ENCODE results near the gene PPP2R2C. TPM values are rescaled to one million over a fixed set of nuclear protein-coding genes. Genes with fewer than 3 reads are reported as not detected.
A peak's percentile ranks its signal among the peaks of the same experiment; 100 is the strongest.

The PPP2R2C gene
- total RNA-seq, 1 experiment from 2014 or later, result not detected

DNA sequence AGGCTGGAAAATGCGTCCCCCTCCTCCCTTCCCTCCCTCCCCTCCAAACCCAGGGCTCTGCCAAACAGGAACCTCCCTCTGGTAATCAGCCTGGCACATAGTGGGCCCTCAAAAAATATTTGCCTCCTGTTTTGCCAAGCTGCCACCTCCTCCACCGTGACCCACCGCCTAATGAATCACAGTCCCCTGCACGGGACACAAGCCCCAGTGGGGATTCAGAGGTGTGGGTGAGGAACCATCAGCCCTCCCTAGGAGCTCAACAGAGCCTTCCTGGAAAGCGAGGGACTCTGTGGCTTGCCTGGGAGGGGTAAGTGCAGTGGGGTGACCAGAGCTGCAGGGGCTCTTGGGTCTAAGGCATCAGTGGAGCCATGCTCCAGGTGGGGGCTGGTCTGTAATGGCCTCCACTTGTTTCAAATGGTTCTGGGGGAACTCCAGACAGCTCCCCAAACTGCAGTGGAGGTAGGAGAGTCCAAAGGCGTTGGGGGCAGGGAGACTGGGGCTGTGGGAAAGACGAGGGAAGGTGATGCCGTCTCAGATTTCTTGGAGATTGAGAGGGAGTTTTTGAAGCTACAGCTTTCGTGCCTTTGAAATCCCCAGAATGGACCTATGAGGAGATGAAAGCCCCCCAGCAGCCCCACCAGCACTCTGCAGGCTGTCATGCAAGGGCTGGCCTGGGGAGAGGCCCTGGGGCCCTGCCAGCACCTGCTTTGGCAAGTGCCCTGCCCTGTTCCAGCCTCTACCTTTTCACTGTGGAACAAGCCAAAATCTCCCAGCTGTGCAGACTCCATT, 1.0 kb upstream of the PPP2R2C start:
- ChIA-PET POLR2A (ENCODE audit: low non-redundant PET) (no interaction called here), CTCF (no interaction called here)
- Histone ChIP-seq H3K36me3 (ENCODE audit: insufficient read depth, low read length, poor library complexity, severe bottlenecking) (no peaks in the 10 kb centered on the region), H3K4me1 (ENCODE audit: insufficient read depth, low read length, poor library complexity, severe bottlenecking) (no peaks in the 10 kb centered on the region), H3K4me3 (ENCODE audit: low read depth, low read length, poor library complexity, severe bottlenecking) (no peak overlapping the region), H3K9me3 (ENCODE audit: low read depth, low read length, poor library complexity, severe bottlenecking) (no peaks in the 10 kb centered on the region), H3K27ac (ENCODE audit: low read depth, low read length, poor library complexity, severe bottlenecking) (no peak overlapping the region), H3K27me3 (replicated peaks; ENCODE audit: insufficient read depth, low read depth, low read length, poor library complexity) (peaks cover 60% of the 10 kb centered on the region)
- TF ChIP-seq, protein P1, sequence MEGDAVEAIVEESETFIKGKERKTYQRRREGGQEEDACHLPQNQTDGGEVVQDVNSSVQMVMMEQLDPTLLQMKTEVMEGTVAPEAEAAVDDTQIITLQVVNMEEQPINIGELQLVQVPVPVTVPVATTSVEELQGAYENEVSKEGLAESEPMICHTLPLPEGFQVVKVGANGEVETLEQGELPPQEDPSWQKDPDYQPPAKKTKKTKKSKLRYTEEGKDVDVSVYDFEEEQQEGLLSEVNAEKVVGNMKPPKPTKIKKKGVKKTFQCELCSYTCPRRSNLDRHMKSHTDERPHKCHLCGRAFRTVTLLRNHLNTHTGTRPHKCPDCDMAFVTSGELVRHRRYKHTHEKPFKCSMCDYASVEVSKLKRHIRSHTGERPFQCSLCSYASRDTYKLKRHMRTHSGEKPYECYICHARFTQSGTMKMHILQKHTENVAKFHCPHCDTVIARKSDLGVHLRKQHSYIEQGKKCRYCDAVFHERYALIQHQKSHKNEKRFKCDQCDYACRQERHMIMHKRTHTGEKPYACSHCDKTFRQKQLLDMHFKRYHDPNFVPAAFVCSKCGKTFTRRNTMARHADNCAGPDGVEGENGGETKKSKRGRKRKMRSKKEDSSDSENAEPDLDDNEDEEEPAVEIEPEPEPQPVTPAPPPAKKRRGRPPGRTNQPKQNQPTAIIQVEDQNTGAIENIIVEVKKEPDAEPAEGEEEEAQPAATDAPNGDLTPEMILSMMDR (conservative IDR thresholded peaks at IDR 0.05; ENCODE audit: low read depth, low read length), result no peak
- peak; percentile 6 for TF ChIP-seq EZH2 (IDR thresholded peaks at IDR 0.05; ENCODE audit: borderline replicate concordance, low read depth, low read length, poor library complexity, severe bottlenecking)
- intact Hi-C loops (cut with micrococcal nuclease; ENCODE audit: unreplicated experiment), result no loop called here
- no peak for DNase-seq (ENCODE audit: low spot score)
- BruUV-seq (replicated peaks), result no TSS peak

DNA sequence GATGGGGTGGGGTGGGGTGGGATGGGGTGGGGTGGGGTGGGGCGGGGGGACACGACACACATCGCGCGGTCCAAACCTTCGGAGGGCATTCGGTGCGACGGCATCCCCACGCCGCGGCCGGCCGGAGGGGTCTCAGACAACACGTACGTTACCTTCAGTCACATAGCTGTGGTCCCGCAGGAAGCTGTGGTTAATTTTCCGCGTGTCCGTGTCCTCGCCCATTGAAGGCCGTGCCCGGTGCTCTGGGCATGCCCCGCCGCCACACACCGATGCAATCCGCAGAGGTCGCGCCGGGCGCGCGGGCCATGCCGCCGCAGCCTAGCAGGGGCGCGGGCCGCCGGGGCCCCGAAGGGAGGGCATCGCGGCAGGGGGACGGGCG, 417 bp downstream of the PPP2R2C start:
- BruUV-seq (replicated peaks), result no TSS peak

DNA sequence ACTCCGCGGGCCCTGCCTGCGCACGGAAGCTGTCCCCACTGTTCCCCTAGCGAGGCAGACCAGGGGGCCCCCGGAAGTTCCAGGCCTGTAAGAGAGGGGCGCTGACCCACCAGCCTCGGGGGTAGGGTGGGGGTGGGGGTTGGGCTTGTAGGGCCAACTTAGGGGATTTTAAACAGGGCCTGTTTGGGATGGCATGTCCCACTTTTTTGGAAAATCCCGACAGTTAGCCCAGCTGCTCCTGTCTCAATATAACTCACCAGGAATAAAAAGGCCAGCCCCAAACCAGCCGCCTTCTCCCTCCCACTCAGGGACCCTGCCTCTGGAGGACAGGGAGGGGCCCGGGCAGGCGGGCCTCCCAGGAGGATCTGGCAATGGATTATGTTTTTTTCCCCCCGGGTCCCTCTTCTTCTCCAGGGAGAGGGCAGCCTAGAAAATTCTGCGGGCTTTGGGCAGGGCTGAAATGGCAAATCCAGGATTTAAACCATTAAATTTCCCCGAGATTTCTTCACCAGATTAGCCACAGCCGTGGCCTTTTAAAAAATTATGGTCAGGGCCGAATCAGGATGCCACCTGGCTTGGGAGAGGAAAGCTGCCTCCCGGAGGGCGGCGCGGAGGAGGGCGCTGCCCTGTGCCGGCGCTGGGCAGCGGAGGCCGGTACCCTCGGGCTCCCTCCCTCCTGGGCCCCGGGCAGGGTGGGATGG, 957 bp downstream of the PPP2R2C start:
- Histone ChIP-seq H3K27ac (ENCODE audit: low read depth, low read length, poor library complexity, severe bottlenecking) (no peak overlapping the region), H3K4me3 (ENCODE audit: low read depth, low read length, poor library complexity, severe bottlenecking) (peak overlapping the region; percentile 33), H3K36me3 (ENCODE audit: insufficient read depth, low read length, poor library complexity, severe bottlenecking) (no peaks in the 10 kb centered on the region), H3K4me1 (ENCODE audit: insufficient read depth, low read length, poor library complexity, severe bottlenecking) (no peaks in the 10 kb centered on the region), H3K9me3 (ENCODE audit: low read depth, low read length, poor library complexity, severe bottlenecking) (no peaks in the 10 kb centered on the region), H3K27me3 (replicated peaks; ENCODE audit: insufficient read depth, low read depth, low read length, poor library complexity) (peaks cover 68% of the 10 kb centered on the region)
- DNase-seq (ENCODE audit: low spot score), result no peak
- intact Hi-C loops (cut with micrococcal nuclease; ENCODE audit: unreplicated experiment), result no loop called here
- ChIA-PET POLR2A (ENCODE audit: low non-redundant PET) (no interaction called here), CTCF (no interaction called here)
- BruUV-seq (replicated peaks), result no TSS peak
- TF ChIP-seq, protein P1 (conservative IDR thresholded peaks at IDR 0.05; ENCODE audit: low read depth, low read length), result no peak
- peak; percentile 64 for TF ChIP-seq EZH2 (IDR thresholded peaks at IDR 0.05; ENCODE audit: borderline replicate concordance, low read depth, low read length, poor library complexity, severe bottlenecking)

More for the DNA sequence above, 417 bp downstream of the PPP2R2C start:
- no peaks in the 10 kb centered on the region for H3K4me1 ChIP-seq (ENCODE audit: insufficient read depth, low read length, poor library complexity, severe bottlenecking)
- H3K36me3 ChIP-seq (ENCODE audit: insufficient read depth, low read length, poor library complexity, severe bottlenecking), result no peaks in the 10 kb centered on the region
- ChIA-PET POLR2A (ENCODE audit: low non-redundant PET) (no interaction called here), CTCF (no interaction called here)
- TF ChIP-seq, protein P1 (conservative IDR thresholded peaks at IDR 0.05; ENCODE audit: low read depth, low read length), result no peak
- TF ChIP-seq EZH2 (IDR thresholded peaks at IDR 0.05; ENCODE audit: borderline replicate concordance, low read depth, low read length, poor library complexity, severe bottlenecking), result no peak
- no peak for DNase-seq (ENCODE audit: low spot score)
- no peak overlapping the region for H3K4me3 ChIP-seq (ENCODE audit: low read depth, low read length, poor library complexity, severe bottlenecking)
- peaks cover 63% of the 10 kb centered on the region for H3K27me3 ChIP-seq (replicated peaks; ENCODE audit: insufficient read depth, low read depth, low read length, poor library complexity)
- no peaks in the 10 kb centered on the region for H3K9me3 ChIP-seq (ENCODE audit: low read depth, low read length, poor library complexity, severe bottlenecking)
- intact Hi-C loops (cut with micrococcal nuclease; ENCODE audit: unreplicated experiment), result no loop called here
- no peak overlapping the region for H3K27ac ChIP-seq (ENCODE audit: low read depth, low read length, poor library complexity, severe bottlenecking)
